GM19467 (cell line): ENCODE data around the gene TRIAP1.
"Not testable (repeated sequence)": the region's sequence is repeated elsewhere in the genome, so short reads cannot be mapped to it uniquely, and the experiment has no call there.

Experiments used
- ATAC-seq: cut with Tn5 transposase; IDR thresholded peaks from one replicate; pipeline ENCODE4 v1.9.1; 2021; ENCODE audit warnings: mild to moderate bottlenecking, moderate library complexity; ENCODE audit not compliant: unreplicated experiment

Gene TRIAP1

GRCh38 chr12:120468821-120469449 is 22.8 kb upstream of the TRIAP1 start:
- ATAC-seq: no peak

GRCh38 chr12:120468325-120468820 is 22.2 kb upstream of the TRIAP1 start:
- ATAC-seq: no peak

- ATAC-seq: no peak
These were observed 21.3 kb upstream of the TRIAP1 start for GRCh38 chr12:120467439-120467838.

GRCh38 chr12:120466560-120467315 is 20.6 kb upstream of the TRIAP1 start:
- ATAC-seq: no peak

GRCh38 chr12:120465756-120466155 is 19.6 kb upstream of the TRIAP1 start:
- ATAC-seq: no peak

GRCh38 chr12:120463712-120464111 is 17.5 kb upstream of the TRIAP1 start:
- no peak for ATAC-seq

- ATAC-seq: no peak
These were observed 16.0 kb upstream of the TRIAP1 start for GRCh38 chr12:120462099-120462640.

GRCh38 chr12:120460157-120460556 is 14.0 kb upstream of the TRIAP1 start:
- no peak for ATAC-seq

- ATAC-seq: no peak
These were observed 10.9 kb upstream of the TRIAP1 start for GRCh38 chr12:120457133-120457532.

GRCh38 chr12:120455302-120455701 is 9.1 kb upstream of the TRIAP1 start:
- ATAC-seq: no peak

GRCh38 chr12:120453977-120454376 is 7.8 kb upstream of the TRIAP1 start:
- ATAC-seq: no peak

GRCh38 chr12:120453060-120453750 is 7.0 kb upstream of the TRIAP1 start:
- no peak for ATAC-seq

GRCh38 chr12:120452524-120452923 is 6.3 kb upstream of the TRIAP1 start:
- ATAC-seq: not testable (repeated sequence)

- ATAC-seq: no peak
These were observed 1.8 kb upstream of the TRIAP1 start for GRCh38 chr12:120447992-120448391.

GRCh38 chr12:120446844-120447178 is 627 bp upstream of the TRIAP1 start:
- ATAC-seq: not testable (repeated sequence)

GRCh38 chr12:120444676-120445075 is 1.5 kb downstream of the TRIAP1 start:
- ATAC-seq: no peak

- ATAC-seq: no peak
These were observed 6.4 kb downstream of the TRIAP1 start for GRCh38 chr12:120439646-120440247.

GRCh38 chr12:120438495-120439198 is 7.5 kb downstream of the TRIAP1 start:
- ATAC-seq: no peak

- peak; percentile 95 for ATAC-seq
These were observed 8.3 kb downstream of the TRIAP1 start, which contains the start of gene COX6A1 for GRCh38 chr12:120437735-120438494. TSS of gene COX6A1 (plus strand) at chr12:120438113. CDS start at chr12:120438127, 14 bp downstream.
